RWPE2 (cell line): ENCODE measurements around the gene COQ4.

Experiments used
- ATAC-seq: fragments of 200-7000 bp; cut with Tn5 transposase; 3 replicates; pipeline ENCODE4 v1.9.1; 2021; ENCODE audit warnings: low read depth
- DNase-seq: peaks from one replicate; pipeline ENCODE4 v3.0.0-alpha.2; 2020; ENCODE audit warnings: low spot score
- H3K27ac ChIP-seq: fragments of 450-650 bp; 2 replicates; pipeline ENCODE4 v1.5.1; 2017; ENCODE audit warnings: mild to moderate bottlenecking; ENCODE audit not compliant: poor library complexity, severe bottlenecking
- H3K27me3 ChIP-seq: fragments of 250-450 bp; sonication (Bioruptor Pico); 2 replicates; pipeline ENCODE4 v1.5.1; 2021; ENCODE audit warnings: mild to moderate bottlenecking, moderate library complexity; ENCODE audit not compliant: insufficient read depth, poor library complexity, severe bottlenecking
- H3K36me3 ChIP-seq: fragments of 250-450 bp; sonication (Bioruptor Pico); 2 replicates; pipeline ENCODE4 v1.5.1; 2020; ENCODE audit warnings: low read depth, mild to moderate bottlenecking, moderate library complexity
- H3K4me1 ChIP-seq: fragments of 250-450 bp; sonication (Bioruptor Pico); 2 replicates; pipeline ENCODE4 v1.5.1; 2021; ENCODE audit warnings: mild to moderate bottlenecking, moderate library complexity; ENCODE audit not compliant: insufficient read depth, poor library complexity, severe bottlenecking
- H3K4me3 ChIP-seq: fragments of 250-450 bp; sonication (Bioruptor Pico); 2 replicates; pipeline ENCODE4 v1.5.1; 2021; ENCODE audit warnings: mild to moderate bottlenecking, moderate library complexity; ENCODE audit not compliant: severe bottlenecking
- H3K9me3 ChIP-seq: fragments of 250-450 bp; sonication (Bioruptor Pico); 2 replicates; pipeline ENCODE4 v1.5.1; 2021; ENCODE audit warnings: mild to moderate bottlenecking, moderate library complexity; ENCODE audit not compliant: severe bottlenecking
- TF ChIP-seq, protein P1 (sequence below): fragments of 450-650 bp; IDR thresholded peaks from one replicate; pipeline ENCODE4 v1.5.1; 2017; ENCODE audit warnings: mild to moderate bottlenecking, moderate library complexity; ENCODE audit not compliant: poor library complexity, severe bottlenecking

The COQ4 gene

GRCh38 chr9:128342971-128343680, 20.5 kb downstream of the COQ4 start:
- TF ChIP-seq, protein P1, sequence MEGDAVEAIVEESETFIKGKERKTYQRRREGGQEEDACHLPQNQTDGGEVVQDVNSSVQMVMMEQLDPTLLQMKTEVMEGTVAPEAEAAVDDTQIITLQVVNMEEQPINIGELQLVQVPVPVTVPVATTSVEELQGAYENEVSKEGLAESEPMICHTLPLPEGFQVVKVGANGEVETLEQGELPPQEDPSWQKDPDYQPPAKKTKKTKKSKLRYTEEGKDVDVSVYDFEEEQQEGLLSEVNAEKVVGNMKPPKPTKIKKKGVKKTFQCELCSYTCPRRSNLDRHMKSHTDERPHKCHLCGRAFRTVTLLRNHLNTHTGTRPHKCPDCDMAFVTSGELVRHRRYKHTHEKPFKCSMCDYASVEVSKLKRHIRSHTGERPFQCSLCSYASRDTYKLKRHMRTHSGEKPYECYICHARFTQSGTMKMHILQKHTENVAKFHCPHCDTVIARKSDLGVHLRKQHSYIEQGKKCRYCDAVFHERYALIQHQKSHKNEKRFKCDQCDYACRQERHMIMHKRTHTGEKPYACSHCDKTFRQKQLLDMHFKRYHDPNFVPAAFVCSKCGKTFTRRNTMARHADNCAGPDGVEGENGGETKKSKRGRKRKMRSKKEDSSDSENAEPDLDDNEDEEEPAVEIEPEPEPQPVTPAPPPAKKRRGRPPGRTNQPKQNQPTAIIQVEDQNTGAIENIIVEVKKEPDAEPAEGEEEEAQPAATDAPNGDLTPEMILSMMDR: no peak
- Histone ChIP-seq H3K4me1 (no peaks in the 10 kb centered on the region), H3K9me3 (no peaks in the 10 kb centered on the region), H3K36me3 (peaks cover 41% of the 10 kb centered on the region), H3K27me3 (no peaks in the 10 kb centered on the region), H3K27ac (no peak overlapping the region), H3K4me3 (no peak overlapping the region)
- DNase-seq (no peak), ATAC-seq (no peak)

DNA sequence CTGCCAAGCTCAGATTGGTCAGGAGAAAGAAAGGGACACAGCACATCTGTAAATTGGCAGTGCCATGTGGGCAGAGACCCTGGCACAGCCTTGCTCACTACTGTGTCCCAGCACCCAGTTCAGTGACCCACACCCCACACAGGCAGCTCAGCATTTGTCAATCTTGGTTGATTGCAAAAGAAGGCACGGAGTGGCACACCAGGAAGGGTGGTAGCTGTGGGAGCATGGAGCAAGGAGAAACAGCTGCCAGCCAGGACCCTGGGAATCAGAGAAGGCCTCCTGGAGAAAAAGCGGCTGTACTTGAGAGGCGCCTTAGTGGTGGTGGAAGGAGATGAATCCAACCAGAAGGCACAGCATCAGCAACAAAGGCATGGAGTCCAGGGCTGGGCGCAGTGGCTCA, 21.2 kb downstream of the COQ4 start:
- no peaks in the 10 kb centered on the region for H3K4me1 ChIP-seq
- no peak for DNase-seq
- no peak overlapping the region for H3K4me3 ChIP-seq
- H3K27ac ChIP-seq: no peak overlapping the region
- ATAC-seq: no peak
- TF ChIP-seq, protein P1: no peak
- peaks cover 41% of the 10 kb centered on the region for H3K36me3 ChIP-seq
- no peaks in the 10 kb centered on the region for H3K9me3 ChIP-seq
- no peaks in the 10 kb centered on the region for H3K27me3 ChIP-seq

DNA sequence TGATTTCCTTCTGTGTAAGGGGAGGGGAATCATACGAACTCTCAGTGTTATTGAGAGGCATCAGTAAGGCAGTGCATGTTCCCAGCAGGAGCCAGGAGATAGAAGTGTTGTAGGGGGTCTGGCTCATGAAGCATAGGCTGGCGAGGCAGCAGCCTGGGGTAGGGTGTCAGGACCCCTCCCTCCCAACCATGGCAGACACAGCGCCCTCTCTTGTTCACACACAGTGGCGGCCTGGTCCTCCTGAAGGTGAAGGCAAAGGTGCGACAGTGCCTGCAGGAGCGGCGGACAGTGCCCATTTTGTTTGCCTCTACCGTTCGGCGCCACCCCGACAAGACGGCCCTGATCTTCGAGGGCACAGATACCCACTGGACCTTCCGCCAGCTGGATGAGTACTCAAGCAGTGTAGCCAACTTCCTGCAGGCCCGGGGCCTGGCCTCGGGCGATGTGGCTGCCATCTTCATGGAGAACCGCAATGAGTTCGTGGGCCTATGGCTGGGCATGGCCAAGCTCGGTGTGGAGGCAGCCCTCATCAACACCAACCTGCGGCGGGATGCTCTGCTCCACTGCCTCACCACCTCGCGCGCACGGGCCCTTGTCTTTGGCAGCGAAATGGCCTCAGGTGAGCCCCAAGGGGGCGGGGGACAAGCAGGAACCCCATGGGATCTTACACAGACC, 22.4 kb downstream of the COQ4 start:
- TF ChIP-seq, protein P1: no peak
- no peaks in the 10 kb centered on the region for H3K9me3 ChIP-seq
- H3K4me3 ChIP-seq: no peak overlapping the region
- ATAC-seq (no peak), DNase-seq (no peak)
- H3K36me3 ChIP-seq: peaks cover 48% of the 10 kb centered on the region
- H3K27ac ChIP-seq: no peak overlapping the region
- H3K4me1 ChIP-seq: no peaks in the 10 kb centered on the region
- no peaks in the 10 kb centered on the region for H3K27me3 ChIP-seq

DNA sequence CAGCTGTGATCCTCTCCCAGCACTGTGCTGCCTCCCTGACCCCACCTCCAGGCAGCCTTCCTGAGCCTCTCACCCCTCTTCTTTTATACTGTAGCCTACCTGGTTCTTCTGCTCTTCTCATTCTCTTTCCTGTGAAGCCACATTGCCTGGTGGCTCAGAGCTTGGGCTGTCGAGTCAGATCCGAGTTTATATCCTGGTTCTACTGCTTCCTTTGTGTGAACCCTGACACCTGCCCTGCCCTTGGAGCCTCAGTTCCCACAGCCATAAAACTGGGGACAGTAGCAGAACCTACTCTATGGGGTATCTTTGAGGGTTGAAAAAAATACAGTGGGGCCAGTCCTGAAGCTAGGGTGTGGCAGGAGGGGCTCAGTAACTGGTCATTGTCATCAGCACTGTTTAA, 26.5 kb downstream of the COQ4 start:
- no peak for DNase-seq
- Histone ChIP-seq H3K27me3 (no peaks in the 10 kb centered on the region), H3K9me3 (no peaks in the 10 kb centered on the region), H3K27ac (no peak overlapping the region), H3K36me3 (peaks cover 49% of the 10 kb centered on the region), H3K4me1 (no peaks in the 10 kb centered on the region), H3K4me3 (no peak overlapping the region)
- ATAC-seq: no peak
- TF ChIP-seq, protein P1: no peak

DNA sequence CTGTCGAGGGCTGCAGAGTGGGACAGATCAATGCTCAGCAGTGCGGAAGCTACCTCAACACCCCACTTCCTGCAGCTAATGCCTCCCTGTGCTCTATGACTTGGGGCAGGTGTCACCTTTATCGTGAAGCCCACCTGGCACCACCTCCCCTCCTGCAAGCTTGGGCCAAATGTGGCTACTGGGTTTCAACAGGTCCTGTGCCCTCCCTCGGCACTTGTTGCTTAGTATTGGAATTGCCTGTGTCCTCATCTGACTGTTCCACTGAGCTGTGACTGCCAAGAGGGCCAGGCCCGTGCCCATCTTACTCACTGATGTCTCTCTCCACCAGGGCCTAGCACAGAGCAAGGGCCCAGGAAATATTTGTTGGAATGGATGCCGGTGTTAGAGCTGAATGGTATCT, 27.1 kb downstream of the COQ4 start:
- Histone ChIP-seq H3K4me3 (no peak overlapping the region), H3K27me3 (no peaks in the 10 kb centered on the region), H3K36me3 (peaks cover 47% of the 10 kb centered on the region), H3K4me1 (no peaks in the 10 kb centered on the region), H3K9me3 (no peaks in the 10 kb centered on the region), H3K27ac (no peak overlapping the region)
- DNase-seq (no peak), ATAC-seq (no peak)
- TF ChIP-seq, protein P1: no peak
